HEK293 (cell line): Measurements from ENCODE around the gene FOXP1.

ENCODE experiments used
- CTCF ChIA-PET: fragments of 350-600 bp; formaldehyde crosslinking; extraction: SDS; loops from one replicate; lab custom pipeline; 2021; ENCODE audit warnings: antibody characterized with exemption; lab: Yijun Ruan, JAX
- POLR2A ChIA-PET: fragments of 300-600 bp; formaldehyde crosslinking; extraction: SDS; loops from one replicate; lab custom pipeline; 2020; ENCODE audit warnings: antibody characterized with exemption, inconsistent platforms; lab: Yijun Ruan, JAX
- H3K27ac ChIP-seq: fragments of 200-500 bp; sonication (Bioruptor generic); 2 replicates; pipeline ENCODE4 v1.5.1; 2014; ENCODE audit warnings: low read depth, low read length, control low read depth, inconsistent platforms; ENCODE audit errors: extremely low read depth
- H3K36me3 ChIP-seq, 2 experiments: fragments of 200-500 bp in 1 of 2; sonication (Bioruptor generic) in 1 of 2; 1 replicate in 1 of 2; 2 replicates in 1 of 2; pipeline ENCODE4 v1.5.1; 2014 to 2017; ENCODE audit warnings: inconsistent platforms in 2 of 2, low read length in 2 of 2; ENCODE audit not compliant: control insufficient read depth in 2 of 2, insufficient read depth in 1 of 2
- H3K4me1 ChIP-seq: fragments of 200-500 bp; sonication (Bioruptor generic); 2 replicates; pipeline ENCODE4 v1.5.1; 2014; ENCODE audit warnings: mild to moderate bottlenecking, low read length, inconsistent platforms; ENCODE audit not compliant: control insufficient read depth, insufficient read depth
- H3K4me3 ChIP-seq: 2 replicates; pipeline ENCODE4 v1.5.1; 2011; ENCODE audit warnings: low read depth, mild to moderate bottlenecking, control low read depth, low read length, moderate library complexity
- H3K9me3 ChIP-seq: fragments of 200-500 bp; sonication (Bioruptor generic); 2 replicates; pipeline ENCODE4 v1.5.1; 2014; ENCODE audit warnings: low read depth, low read length, inconsistent platforms; ENCODE audit not compliant: control insufficient read depth, insufficient read depth
- ATF2 ChIP-seq: fragments of 450-650 bp; formaldehyde crosslinking; IDR thresholded peaks from 2 replicates; pipeline ENCODE4 v1.5.1; 2016; ENCODE audit warnings: missing biosample characterization, missing genetic modification characterization, low read depth
- CTCF ChIP-seq: fragments of 450-650 bp; formaldehyde crosslinking; IDR thresholded peaks from 2 replicates; pipeline ENCODE4 v1.5.1; 2016; ENCODE audit warnings: missing biosample characterization, missing genetic modification characterization
- FEZF1 ChIP-seq: fragments of 450-650 bp; formaldehyde crosslinking; IDR thresholded peaks from 2 replicates; pipeline ENCODE4 v1.5.1; 2016; ENCODE audit warnings: missing biosample characterization, missing genetic modification characterization
- HOXD13 ChIP-seq: sonication (generic); formaldehyde crosslinking; IDR thresholded peaks from 2 replicates; pipeline ENCODE4 v1.8.0; 2022; ENCODE audit warnings: missing genetic modification reagents, borderline replicate concordance
- IKZF3 ChIP-seq: fragments of 450-650 bp; IDR thresholded peaks from 2 replicates; pipeline ENCODE4 v1.5.0; 2018; ENCODE audit warnings: missing biosample characterization, mild to moderate bottlenecking, missing genetic modification characterization, moderate library complexity
- MYNN ChIP-seq: fragments of 450-650 bp; formaldehyde crosslinking; IDR thresholded peaks from 2 replicates; pipeline ENCODE4 v1.5.1; 2016; ENCODE audit warnings: missing biosample characterization, missing genetic modification characterization, borderline replicate concordance
- OVOL3 ChIP-seq: fragments of 450-650 bp; formaldehyde crosslinking; IDR thresholded peaks from 2 replicates; pipeline ENCODE4 v1.5.1; 2016; ENCODE audit warnings: missing biosample characterization, missing genetic modification characterization
- PRDM1 ChIP-seq: fragments of 450-650 bp; formaldehyde crosslinking; IDR thresholded peaks from 2 replicates; pipeline ENCODE4; 2016; ENCODE audit warnings: missing biosample characterization, missing genetic modification characterization
- ZNF146 ChIP-seq: fragments of 450-650 bp; formaldehyde crosslinking; IDR thresholded peaks from 2 replicates; pipeline ENCODE4 v1.5.1; 2016; ENCODE audit warnings: missing biosample characterization, missing genetic modification characterization
- ZNF239 ChIP-seq: fragments of 450-650 bp; formaldehyde crosslinking; IDR thresholded peaks from 2 replicates; pipeline ENCODE4 v1.5.1; 2016; ENCODE audit warnings: missing biosample characterization, missing genetic modification characterization
- ZNF24 ChIP-seq: fragments of 450-650 bp; formaldehyde crosslinking; IDR thresholded peaks from 2 replicates; pipeline ENCODE4 v1.5.1; 2016; ENCODE audit warnings: missing biosample characterization, missing genetic modification characterization
- ZNF280D ChIP-seq: fragments of 450-650 bp; formaldehyde crosslinking; IDR thresholded peaks from 2 replicates; pipeline ENCODE4 v1.5.1; 2016; ENCODE audit warnings: missing biosample characterization, missing genetic modification characterization
- ZNF302 ChIP-seq: fragments of 450-650 bp; formaldehyde crosslinking; IDR thresholded peaks from 2 replicates; pipeline ENCODE4 v1.5.1; 2016; ENCODE audit warnings: missing biosample characterization, missing genetic modification characterization, low read depth
- ZNF341 ChIP-seq: fragments of 450-650 bp; formaldehyde crosslinking; IDR thresholded peaks from 2 replicates; pipeline ENCODE4; 2016; ENCODE audit warnings: low read depth, missing biosample characterization, missing genetic modification characterization
- ZNF521 ChIP-seq: fragments of 450-650 bp; formaldehyde crosslinking; IDR thresholded peaks from 2 replicates; pipeline ENCODE4 v1.5.1; 2017; ENCODE audit warnings: missing biosample characterization, mild to moderate bottlenecking, missing genetic modification characterization
- ZNF555 ChIP-seq: fragments of 450-650 bp; formaldehyde crosslinking; conservative IDR thresholded peaks from 2 replicates; pipeline ENCODE4 v1.5.1; 2017; ENCODE audit warnings: missing biosample characterization, mild to moderate bottlenecking, missing genetic modification characterization, inconsistent platforms
- ZNF571 ChIP-seq: fragments of 450-650 bp; formaldehyde crosslinking; IDR thresholded peaks from 2 replicates; pipeline ENCODE4 v1.5.0; 2017; ENCODE audit warnings: missing biosample characterization, missing genetic modification characterization
- ZNF585B ChIP-seq: fragments of 450-650 bp; formaldehyde crosslinking; IDR thresholded peaks from 2 replicates; pipeline ENCODE4 v1.5.1; 2016; ENCODE audit warnings: missing biosample characterization, missing genetic modification characterization
- ZNF600 ChIP-seq: fragments of 450-650 bp; formaldehyde crosslinking; IDR thresholded peaks from 2 replicates; pipeline ENCODE4 v1.5.1; 2016; ENCODE audit warnings: missing biosample characterization, missing genetic modification characterization
- ZNF664 ChIP-seq: fragments of 450-650 bp; formaldehyde crosslinking; IDR thresholded peaks from 2 replicates; pipeline ENCODE4 v1.5.1; 2016; ENCODE audit warnings: missing biosample characterization, missing genetic modification characterization
- ZNF777 ChIP-seq: fragments of 450-650 bp; formaldehyde crosslinking; IDR thresholded peaks from 2 replicates; pipeline ENCODE4 v1.5.1; 2017; ENCODE audit warnings: missing biosample characterization, missing genetic modification characterization, borderline replicate concordance
- ZSCAN30 ChIP-seq: fragments of 450-650 bp; IDR thresholded peaks from 2 replicates; pipeline ENCODE4 v1.5.1; 2018; ENCODE audit warnings: missing biosample characterization, mild to moderate bottlenecking, missing genetic modification characterization, moderate library complexity
- TF ChIP-seq, protein P1 (sequence below): fragments of 450-650 bp; formaldehyde crosslinking; optimal IDR thresholded peaks from 2 replicates; pipeline ENCODE3; 2016; ENCODE audit warnings: missing biosample characterization, mild to moderate bottlenecking, missing genetic modification characterization

FOXP1 gene

GRCh38 chr3:71264840-71265239 is 318.7 kb downstream of the FOXP1 start:
- no peaks in the 10 kb centered on the region for H3K9me3 ChIP-seq
- POLR2A ChIA-PET = no interaction called here
- CTCF ChIA-PET = no interaction called here
- no peaks in the 10 kb centered on the region for H3K4me1 ChIP-seq
- TF ChIP-seq ZNF585B (no peak), MYNN (tag by site-specific recombination) (no peak), OVOL3 (no peak), ZNF239 (tag by site-specific recombination) (no peak), PRDM1 (no peak), ZNF302 (tag by site-specific recombination) (no peak), ZNF555 (tag by site-specific recombination) (no peak), ZSCAN30 (no peak), ZNF24 (tag by site-specific recombination) (no peak), ZNF341 (tag by site-specific recombination) (no peak), ZNF280D (no peak), ZNF664 (tag by site-specific recombination) (no peak), ZNF777 (tag by site-specific recombination) (no peak)
- TF ChIP-seq, protein P1, sequence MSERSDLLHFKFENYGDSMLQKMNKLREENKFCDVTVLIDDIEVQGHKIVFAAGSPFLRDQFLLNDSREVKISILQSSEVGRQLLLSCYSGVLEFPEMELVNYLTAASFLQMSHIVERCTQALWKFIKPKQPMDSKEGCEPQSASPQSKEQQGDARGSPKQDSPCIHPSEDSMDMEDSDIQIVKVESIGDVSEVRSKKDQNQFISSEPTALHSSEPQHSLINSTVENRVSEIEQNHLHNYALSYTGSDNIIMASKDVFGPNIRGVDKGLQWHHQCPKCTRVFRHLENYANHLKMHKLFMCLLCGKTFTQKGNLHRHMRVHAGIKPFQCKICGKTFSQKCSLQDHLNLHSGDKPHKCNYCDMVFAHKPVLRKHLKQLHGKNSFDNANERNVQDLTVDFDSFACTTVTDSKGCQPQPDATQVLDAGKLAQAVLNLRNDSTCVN (tag by site-specific recombination) = no peak
- TF ChIP-seq, all 188 proteins: peak for 0
- Histone ChIP-seq H3K27ac (no peak overlapping the region), H3K36me3 (no peaks in the 10 kb centered on the region), H3K4me3 (no peak overlapping the region)

DNA sequence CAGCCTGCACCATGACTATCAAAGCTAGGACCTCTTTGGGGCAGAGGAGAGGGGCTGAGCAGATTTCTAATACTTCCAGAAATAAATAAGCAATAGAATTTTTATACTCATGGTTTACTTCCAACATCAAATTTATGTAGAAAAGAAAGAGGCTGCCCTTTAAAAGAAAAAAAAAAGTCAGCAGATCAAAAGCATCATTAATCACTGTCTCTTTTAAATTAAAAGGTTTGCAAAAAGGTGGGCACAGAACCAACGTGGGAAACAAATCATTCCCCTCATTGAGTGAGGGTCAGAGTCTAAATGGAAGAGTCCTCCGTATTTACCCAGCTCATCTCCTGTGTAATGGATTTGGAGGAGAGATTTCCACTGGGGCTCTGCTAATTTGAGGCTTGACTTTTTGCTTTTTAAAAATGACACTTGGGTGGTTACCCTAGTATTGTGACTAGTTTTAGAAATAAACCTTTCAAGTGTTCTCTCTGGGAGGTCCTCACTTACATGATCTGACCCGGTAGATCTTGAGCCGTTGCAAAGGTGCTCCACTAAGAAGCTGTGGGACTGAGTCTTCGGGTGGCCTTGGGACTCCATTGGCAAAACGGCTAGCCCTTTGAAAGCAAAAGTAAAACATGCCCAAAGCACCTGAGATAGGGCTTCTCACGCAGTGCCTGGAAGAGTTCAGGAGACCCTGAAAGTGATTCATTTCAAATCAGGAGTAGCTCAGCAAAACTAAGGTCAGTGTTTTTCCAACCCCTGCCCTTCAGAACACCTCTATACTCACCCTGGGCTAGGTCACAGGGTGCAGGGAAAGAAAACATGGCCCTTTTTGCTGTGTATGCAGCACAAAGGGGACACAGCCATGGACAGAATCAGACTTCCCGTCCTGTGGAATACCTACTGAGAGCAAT is 320.9 kb downstream of the FOXP1 start:
- TF ChIP-seq FEZF1 (tag by site-specific recombination) (no peak), ZNF146 (tag by site-specific recombination) (no peak), ZNF600 (tag by site-specific recombination) (no peak), ZNF521 (tag by site-specific recombination) (no peak), ZNF571 (no peak), ATF2 (tag by site-specific recombination) (no peak), HOXD13 (CRISPR knock-in tag) (no peak), CTCF (no peak), OVOL3 (no peak), IKZF3 (tag by site-specific recombination) (no peak)
- H3K9me3 ChIP-seq = no peaks in the 10 kb centered on the region
- H3K4me3 ChIP-seq = no peak overlapping the region
- POLR2A ChIA-PET = no interaction called here
- no peaks in the 10 kb centered on the region for H3K36me3 ChIP-seq
- peaks cover 4% of the 10 kb centered on the region; the same call in 1 of the 2 replicates for H3K4me1 ChIP-seq
- H3K27ac ChIP-seq = no peak overlapping the region
- CTCF ChIA-PET = interaction anchor here (0.6 kb wide), 1 partner anchor 146 kb away, joined by 3 read pairs; no protein-coding TSS in a partner anchor
